NB4 (cell line): Measurements from ENCODE around the gene INCA1.

Source experiments
- DNase-seq: peaks from one replicate; pipeline ENCODE4 v3.0.0; 2010; ENCODE audit warnings: low read depth
- H3K4me3 ChIP-seq: one replicate; pipeline ENCODE4 v1.5.1; 2011; ENCODE audit warnings: mild to moderate bottlenecking, low read depth, low read length, moderate library complexity
- MYC ChIP-seq: IDR thresholded peaks from 2 replicates; pipeline ENCODE4 v1.6.1; 2011; ENCODE audit warnings: low read depth, low read length
- POLR2A ChIP-seq: IDR thresholded peaks from 2 replicates; pipeline ENCODE4 v1.6.1; 2011; ENCODE audit warnings: mild to moderate bottlenecking; ENCODE audit not compliant: insufficient read length; ENCODE audit errors: extremely low read depth
- TF ChIP-seq, protein P1 (sequence below): IDR thresholded peaks from one replicate; pipeline ENCODE4 v1.5.1; 2012; ENCODE audit warnings: low read depth, low read length
- TF ChIP-seq, protein P2 (sequence below): IDR thresholded peaks from 2 replicates; pipeline ENCODE4 v1.6.1; 2011; ENCODE audit warnings: low read depth, low read length

INCA1 gene

DNA sequence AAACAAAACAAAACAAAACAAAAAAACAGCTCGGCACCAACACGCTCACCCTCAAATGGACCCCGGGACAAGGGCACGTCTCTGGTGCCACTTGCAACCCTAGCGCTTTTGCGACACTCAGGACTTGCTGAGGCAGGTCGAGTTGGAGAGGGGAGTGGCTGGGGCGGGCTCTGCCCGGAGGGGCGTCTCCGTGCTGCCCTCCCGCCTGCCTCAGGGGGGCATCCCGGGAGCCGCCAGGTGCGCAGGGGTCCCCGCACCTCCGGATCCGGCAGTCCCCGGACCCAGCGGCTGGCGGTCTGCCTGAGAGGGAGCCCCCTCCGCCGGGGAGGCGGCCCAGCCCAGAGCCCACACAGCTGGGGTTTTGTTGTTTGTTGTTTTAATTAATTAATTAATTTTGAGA, 38.0 kb upstream of the INCA1 start, which contains the start of gene SLC52A1:
Gene SLC52A1, minus strand, starts transcription at position 112 of the 400 bp plus-strand sequence. CDS start 820 bp downstream, outside the sequence.
- TF ChIP-seq MYC (no peak), POLR2A (no peak)
- TF ChIP-seq, protein P1, sequence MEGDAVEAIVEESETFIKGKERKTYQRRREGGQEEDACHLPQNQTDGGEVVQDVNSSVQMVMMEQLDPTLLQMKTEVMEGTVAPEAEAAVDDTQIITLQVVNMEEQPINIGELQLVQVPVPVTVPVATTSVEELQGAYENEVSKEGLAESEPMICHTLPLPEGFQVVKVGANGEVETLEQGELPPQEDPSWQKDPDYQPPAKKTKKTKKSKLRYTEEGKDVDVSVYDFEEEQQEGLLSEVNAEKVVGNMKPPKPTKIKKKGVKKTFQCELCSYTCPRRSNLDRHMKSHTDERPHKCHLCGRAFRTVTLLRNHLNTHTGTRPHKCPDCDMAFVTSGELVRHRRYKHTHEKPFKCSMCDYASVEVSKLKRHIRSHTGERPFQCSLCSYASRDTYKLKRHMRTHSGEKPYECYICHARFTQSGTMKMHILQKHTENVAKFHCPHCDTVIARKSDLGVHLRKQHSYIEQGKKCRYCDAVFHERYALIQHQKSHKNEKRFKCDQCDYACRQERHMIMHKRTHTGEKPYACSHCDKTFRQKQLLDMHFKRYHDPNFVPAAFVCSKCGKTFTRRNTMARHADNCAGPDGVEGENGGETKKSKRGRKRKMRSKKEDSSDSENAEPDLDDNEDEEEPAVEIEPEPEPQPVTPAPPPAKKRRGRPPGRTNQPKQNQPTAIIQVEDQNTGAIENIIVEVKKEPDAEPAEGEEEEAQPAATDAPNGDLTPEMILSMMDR, result no peak
- TF ChIP-seq, protein P2, sequence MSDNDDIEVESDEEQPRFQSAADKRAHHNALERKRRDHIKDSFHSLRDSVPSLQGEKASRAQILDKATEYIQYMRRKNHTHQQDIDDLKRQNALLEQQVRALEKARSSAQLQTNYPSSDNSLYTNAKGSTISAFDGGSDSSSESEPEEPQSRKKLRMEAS, result no peak
- no peak for DNase-seq
- no peak within 1 kb of the TSS for H3K4me3 ChIP-seq

DNA sequence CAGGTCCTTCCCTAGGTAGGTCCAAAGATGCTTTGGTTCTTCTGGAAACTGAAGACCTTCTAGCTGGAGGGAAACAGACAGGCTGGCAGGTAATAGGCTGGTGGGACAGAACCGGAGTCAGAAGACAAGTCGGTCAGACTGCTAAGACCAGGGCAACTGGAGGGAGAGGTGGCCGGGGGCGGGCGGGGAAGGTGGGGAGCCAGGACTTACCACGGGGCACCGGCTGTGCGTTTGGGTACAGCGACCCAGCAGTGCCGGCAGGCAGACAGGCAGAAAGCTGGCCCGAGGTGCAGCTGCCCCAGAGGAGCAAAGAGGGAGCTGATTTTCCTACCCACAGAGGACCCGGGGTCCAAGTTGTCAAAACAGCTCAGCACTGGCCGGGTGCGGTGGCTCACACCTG, 37.3 kb upstream of the INCA1 start:
- no peak for TF ChIP-seq POLR2A
- no peak for TF ChIP-seq MYC
- TF ChIP-seq, protein P1, result no peak
- TF ChIP-seq, protein P2, result no peak
- no peak overlapping the region for H3K4me3 ChIP-seq
- no peak for DNase-seq

DNA sequence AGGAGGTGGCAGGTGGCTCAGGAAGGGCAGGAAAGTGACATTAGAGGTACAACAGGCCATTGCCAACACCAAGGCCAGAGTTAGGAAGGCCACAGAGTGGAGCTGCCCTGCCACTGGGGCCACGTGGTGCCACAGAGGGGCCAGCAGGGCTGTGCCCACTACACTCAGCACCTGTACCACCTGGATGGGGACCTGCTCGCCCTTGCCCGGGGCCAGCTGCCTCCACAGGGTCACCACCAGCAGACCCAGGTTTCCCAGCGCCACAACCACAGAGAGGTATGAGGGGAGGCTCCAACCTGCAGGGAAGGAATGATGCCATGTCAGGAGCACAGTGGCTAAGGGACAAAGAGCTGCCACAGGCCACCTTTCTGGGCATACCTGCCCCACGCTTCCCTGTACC, 36.7 kb upstream of the INCA1 start:
- no peak overlapping the region for H3K4me3 ChIP-seq

DNA sequence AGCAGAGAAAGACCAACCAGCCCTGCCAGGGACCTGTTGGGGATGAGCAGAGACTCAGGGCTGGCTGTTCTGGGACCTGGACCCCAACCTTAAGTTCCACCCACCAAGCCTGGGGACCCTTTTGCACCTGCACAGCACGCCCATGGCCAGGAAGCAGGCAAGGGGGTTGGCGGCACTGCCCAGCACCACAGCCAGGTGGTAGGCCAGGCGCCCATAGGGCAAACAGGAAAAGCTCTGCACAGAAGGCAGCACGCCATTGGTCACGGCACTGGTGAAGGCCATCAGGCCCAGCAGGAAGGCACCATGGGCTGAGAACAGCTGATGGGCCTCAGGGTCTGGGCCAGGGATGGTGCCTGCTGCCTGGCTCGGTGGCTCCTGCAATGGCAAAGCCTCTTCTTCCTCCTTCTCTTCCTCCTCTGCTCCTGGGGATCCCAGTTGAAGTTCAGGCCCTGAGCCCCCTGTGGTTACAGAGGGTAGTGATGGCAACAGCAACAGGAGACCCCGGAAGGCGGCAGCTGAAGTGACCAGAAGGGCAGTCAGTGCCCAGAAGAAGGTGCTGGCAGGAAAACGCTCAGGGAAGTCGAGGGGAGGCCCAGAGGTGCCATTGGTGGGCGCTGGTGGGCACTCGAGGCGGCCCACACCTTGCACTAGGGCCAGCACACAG, 36.2 kb upstream of the INCA1 start:
- DNase-seq, result no peak
- no peak for TF ChIP-seq MYC
- TF ChIP-seq, protein P1, result no peak
- TF ChIP-seq POLR2A, result no peak
- TF ChIP-seq, protein P2, result no peak
- no peak overlapping the region for H3K4me3 ChIP-seq

More for the DNA sequence above, 36.7 kb upstream of the INCA1 start:
- DNase-seq, result no peak
- TF ChIP-seq MYC, result no peak
- no peak for TF ChIP-seq POLR2A
- TF ChIP-seq, protein P1, result no peak
- TF ChIP-seq, protein P2, result no peak

DNA sequence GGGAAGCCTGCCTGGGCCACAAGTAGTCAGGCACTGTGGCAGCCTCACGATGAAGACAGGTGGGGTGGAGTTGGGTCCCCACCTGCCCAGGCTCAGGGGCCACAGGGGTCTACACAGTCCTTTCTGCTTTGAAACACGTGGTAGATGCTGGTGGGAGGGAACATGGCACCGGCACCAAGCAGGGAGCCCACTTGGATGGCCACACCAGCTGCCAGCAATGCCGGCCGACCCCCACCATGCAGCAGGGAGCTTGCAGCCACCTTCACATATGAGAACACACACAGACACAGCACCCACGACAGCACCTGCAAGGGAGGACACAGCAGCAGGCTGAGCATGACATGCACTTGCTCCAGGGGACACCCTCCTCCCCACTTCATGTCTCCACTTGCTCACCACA, 35.5 kb upstream of the INCA1 start:
- DNase-seq, result no peak
- TF ChIP-seq, protein P2, result no peak
- TF ChIP-seq, protein P1, result no peak
- no peak for TF ChIP-seq MYC
- no peak for TF ChIP-seq POLR2A
- no peak overlapping the region for H3K4me3 ChIP-seq
